GM21390 (cell line): ENCODE results near the gene ARHGAP33.
"Not testable (repeated sequence)": the region's sequence is repeated elsewhere in the genome, so short reads cannot be mapped to it uniquely, and the experiment has no call there.

Source experiments
- ATAC-seq: cut with Tn5 transposase; IDR thresholded peaks from one replicate; pipeline ENCODE4 v1.9.1; 2021; ENCODE audit not compliant: unreplicated experiment

Gene ARHGAP33

DNA sequence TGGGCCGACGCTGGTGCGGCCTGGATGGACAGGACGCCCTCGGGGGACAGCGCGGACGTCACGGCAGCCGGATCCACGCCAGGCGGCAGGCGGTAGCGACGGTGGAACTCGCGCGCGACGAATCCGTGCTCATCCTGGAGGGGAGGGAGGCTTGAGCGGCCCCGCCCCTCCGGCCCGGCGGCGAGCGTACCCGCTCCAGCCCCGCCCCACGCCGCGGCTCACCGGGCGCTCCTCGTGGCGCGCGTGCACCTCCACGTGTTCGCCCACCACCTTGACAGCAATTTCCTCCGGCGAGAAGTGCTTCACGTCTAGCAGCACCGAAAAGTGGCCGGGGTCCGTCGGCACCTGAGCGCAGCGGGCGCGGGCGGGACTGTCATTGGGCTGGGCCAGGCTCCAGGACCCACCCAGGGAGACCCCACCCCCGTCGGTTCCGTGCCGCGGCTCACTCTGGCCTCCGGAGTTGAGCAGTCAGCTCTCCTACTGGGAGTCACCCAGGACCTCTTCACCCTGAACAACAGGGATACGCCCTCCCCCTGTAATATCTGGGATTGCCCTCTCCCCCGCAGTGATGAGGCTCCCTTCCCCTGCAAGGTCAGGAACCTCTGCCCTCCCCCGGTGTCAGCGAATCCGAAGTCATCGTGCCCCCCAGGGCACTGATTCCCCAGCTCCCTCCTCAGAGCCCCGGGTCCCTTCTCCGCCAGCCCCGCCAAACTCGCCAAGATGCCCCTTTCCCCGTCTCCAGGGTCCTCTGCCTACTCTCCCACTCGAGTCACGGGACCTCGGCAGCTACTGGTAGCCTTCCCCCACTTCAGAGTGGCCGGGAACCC lies 19.6 kb upstream of the ARHGAP33 start:
- no peak for ATAC-seq

DNA sequence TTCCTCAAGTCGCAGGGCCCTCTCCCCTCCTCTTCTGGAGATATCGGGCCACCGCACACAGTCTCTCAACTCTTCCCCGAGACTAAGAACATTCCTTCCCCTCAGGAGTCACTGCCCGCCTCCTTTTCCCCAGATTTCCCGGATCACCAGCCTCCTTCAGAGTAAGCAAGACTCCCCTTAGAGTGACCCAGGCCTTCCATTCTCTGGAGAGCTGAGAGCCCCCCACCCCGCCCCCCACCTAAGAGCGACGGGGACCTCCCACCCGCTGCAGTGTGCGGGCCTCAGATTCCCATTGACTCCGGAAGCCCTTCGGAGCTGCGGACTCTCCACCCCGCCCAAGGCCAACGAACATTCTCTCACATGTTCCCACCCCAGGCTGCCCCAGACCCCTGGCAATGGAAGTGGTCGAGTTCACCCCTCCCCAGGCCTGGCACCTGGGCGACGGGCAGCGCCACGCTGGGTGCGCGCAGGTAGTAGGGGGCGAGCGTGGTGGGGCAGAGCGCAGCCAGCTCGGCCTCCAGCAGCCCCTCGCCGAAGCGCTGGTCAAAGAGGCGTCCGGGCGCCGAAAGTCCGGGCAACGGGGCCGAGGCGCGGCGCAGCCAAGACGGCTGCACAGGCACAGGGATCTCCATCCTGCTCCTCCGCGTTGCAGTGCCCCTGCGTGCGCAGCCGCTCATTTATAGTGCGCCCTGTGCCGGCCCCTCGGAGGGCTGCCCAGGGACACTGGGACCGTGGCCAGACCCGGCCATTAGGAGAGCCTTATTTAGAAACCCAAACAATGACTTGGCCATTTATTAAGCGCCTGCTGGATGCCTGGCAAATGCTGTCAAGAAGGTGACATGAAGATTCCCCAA lies 18.8 kb upstream of the ARHGAP33 start, which contains the start of gene HSPB6:
HSPB6 (minus strand) TSS at position 653 of the 854 bp plus-strand sequence; CDS start at position 632, 21 bp downstream.
- ATAC-seq, result no peak

DNA sequence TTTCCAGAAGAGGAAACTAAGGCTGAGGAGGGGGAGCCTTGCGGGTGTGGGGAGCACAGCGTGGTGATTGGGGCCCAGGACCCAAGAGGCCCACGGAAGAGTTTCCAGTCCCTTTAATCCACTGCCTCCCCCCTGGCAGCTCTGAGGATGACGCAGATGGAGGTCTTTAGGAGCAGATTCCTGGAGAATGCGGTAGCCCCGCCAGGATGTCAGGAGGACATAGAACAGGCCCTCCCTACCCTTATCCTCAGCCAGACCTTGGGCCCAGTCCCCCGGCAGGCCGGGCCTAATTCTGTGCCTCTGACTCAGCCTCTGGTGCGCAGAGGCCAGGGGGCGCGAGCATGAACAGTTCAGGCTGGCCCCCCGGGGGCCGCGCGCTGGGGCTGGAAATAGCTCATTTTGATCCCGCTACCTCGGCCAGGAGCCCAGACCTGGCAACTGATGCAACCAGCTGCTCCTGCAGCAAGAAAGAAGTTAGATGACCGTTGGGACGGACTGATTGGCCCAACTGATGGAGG lies 18.1 kb upstream of the ARHGAP33 start:
- no peak for ATAC-seq

DNA sequence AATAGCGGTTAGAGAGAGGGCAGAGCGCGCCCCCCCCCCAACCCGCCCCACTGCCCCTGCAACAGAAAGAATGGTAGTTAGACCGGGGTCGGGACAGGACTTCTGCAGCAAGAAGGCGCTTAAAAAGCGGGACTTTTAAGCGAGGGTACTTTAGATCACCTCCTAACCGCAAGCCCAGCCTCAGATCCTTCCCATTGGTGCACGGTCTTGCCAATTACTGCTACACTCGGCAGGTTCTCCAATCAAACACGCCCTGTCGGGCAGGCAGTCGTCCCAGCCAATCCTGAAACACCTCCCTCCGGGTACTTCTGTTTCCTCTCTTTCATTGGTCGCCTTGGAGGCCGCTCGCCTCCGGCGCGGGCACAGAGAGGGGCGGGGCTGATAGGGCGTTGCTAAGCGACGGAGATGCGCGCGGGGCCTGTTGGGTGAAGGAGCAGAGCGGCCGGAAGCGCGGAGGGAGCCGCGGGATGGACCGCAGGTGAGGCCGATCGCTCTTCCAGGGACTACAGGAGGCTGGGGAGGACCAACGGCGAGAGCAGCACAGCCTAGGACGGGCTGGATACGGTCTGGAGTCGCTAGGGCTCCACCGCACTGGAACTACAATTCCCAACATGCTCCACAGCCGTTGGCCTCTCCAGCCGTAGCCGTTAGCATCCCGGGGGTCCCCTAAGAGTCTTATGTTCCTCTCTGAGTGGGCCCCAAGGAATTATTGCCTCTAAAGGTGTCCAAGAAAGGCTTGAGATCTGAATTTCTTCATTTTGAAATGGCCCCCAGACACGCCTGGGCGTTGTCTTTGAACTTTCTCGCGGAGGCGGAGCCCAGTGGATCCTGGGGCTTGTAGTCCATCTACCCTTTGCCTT lies 17.4 kb upstream of the ARHGAP33 start, which contains the start of gene PROSER3:
PROSER3 (plus strand) TSS at position 428 of the 860 bp plus-strand sequence; CDS start at position 468, 40 bp downstream.
- ATAC-seq, result peak; percentile 93

DNA sequence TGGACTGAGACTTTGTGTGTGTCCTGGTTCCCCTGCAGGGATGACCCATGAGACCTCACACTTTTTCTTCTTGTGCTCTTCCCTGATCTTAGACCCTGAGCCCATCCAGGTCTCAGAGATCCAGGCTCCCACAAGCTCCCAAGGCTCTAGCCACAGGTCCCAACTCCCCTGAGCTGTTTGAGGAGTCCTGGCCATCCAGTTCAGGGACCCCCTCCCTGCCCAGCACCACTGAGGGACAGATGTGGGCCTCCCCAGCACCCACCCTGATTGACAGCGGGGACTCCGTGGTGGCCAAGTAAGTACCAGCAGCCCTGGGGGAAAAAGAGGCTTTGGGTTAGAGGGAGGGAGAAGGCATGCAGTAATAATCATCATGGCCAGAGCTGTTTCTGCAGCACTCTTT lies 15.7 kb upstream of the ARHGAP33 start:
- ATAC-seq, result no peak

DNA sequence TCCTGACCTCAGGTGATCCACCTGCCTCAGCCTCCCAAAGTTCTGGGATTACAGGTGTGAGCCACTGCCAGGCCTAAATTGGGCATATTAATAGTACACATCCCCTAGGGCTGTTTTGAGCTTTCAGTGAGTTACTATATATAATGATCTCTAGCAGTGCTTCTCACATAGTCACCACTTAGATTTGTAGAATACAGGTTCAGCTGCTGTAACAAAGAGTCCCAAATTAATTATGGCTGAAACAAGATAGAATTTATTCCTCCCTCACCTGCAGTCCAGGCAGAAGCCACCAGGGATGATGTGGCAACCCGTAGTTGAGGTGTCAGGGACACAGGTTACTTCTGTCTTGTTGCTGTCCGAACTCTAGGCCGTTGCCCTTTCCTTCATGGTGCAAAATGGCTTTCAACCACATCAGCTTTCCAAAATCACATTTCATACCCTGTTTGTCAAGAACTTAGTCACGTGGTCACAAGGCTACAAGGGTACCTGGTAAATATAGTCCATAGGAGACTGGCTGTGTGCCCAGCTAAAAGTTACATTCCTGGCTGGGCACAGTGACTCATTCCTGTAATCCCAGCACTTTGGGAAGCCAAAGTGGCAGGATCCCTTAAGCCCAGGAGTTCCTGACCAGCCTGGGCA lies 14.5 kb upstream of the ARHGAP33 start:
- no peak for ATAC-seq

DNA sequence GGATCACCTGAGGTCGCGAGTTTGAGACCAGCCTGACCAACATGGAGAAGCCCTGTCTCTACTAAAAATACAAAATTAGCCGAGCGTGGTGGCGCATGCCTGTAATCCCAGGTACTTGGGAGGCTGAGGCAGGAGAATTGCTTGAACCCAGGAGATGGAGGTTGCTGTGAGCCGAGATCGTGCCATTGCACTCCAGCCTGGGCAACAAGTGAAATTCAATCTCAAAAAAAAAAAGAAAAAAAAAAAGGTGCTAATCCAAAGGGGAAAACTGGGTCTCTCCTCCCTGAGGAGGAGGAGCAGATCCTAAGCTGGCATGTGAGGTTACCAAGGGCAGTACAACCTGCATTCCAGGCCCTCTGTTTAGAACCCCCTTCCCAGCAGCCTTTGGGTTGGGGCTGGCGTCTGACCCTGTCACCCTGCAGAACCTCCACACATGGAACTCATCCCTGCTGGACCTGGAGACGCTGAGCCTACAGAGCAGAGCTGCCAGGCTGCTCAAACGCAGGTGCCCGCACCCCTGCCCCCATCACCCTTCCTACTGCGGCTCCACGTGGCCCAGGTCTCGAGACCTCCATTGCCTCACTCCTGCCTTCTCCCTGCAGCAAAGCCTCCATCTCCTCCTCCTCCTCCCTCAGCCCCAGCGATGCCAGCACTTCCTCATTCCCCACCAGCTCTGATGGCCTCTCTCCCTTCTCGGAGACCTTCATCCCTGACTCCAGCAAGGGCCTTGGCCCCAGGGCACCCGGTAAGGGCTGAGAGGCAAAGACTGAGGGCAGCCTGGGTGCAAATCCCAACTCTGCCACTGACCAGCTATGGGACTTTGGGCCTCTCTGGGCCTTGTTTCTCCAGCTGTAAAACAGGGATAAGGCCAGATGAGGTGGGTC lies 10.7 kb upstream of the ARHGAP33 start:
- no peak for ATAC-seq

DNA sequence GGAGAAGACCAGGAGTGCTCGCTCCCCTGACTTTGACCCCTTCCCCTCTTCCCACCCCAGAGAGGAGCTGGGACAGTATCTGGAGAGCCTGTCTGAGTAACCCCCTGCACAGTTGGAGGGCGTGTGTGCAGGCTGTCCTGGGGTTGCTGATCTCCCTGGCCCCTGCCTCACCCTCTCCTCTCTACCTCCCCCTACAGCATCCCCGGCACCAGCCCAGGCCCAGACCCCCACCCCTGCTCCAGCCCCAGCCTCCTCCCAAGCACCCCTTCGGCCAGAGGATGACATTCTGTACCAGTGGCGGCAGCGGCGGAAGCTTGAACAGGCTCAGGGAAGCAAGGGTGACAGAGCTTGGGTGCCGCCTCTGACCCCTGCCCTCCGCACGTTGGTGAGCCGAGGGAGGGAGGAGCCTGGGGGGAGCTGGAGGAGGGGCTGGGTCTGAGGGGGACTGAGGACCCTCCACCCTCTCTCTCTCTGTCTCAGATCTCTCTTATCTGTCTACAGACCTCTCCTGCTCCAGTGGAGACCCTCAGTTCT lies 8.7 kb upstream of the ARHGAP33 start:
- no peak for ATAC-seq

DNA sequence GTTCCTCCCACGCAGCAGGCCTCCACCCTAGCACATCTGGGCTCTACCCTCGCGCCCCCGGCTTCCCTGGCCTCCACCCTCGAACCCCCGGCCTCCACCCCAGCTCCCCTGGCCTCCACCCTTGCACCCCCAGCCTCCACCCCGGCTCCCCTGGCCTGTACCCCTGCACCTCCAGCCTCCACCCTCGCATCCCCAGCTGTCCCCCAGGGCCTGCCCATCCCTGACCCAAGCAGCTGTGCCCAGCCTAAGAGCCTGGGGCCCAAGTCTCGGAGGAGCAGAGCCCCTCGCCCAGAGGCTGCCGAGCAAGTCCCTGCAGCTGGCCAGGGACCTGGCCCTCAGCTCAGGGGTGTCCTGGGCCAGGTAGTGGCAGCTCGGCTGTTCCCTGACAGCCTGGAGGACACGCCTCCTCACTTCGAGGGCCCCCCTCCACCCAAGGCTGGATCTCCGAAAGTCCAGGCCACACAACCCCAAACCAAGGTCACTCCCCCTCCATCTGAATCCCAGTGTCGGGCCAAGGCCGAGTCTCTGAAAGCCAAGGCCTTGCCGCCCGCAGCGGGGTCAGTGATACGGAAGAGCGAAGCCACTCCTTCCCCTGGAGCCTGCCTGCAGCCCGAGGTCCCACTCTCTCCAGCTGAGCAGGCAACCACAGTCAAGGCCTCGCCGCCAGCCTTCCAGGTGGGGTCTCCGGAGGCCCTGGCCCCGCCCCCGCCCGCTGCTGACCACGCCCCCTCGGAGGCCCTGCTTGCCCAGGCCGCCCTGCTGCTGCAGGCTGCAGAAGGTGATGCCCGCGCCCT lies 7.9 kb upstream of the ARHGAP33 start:
- ATAC-seq, result no peak

DNA sequence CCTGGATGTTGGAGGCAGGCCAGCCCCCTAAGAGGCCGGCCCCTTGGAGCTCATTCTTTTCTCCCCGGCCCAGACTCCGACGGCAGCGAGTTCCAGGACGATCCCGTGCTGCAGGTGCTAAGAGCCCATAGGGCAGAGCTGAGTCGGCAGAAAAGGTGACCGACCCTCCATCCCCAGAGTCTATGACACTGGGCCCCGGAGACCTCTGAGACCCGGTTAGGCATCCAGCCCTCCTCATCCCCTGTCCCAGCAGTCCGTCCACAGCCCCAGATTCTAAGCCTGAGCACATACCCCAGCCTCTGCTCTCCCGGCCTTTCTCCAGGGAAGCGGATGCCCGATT lies 7.3 kb upstream of the ARHGAP33 start:
- ATAC-seq, result no peak

DNA sequence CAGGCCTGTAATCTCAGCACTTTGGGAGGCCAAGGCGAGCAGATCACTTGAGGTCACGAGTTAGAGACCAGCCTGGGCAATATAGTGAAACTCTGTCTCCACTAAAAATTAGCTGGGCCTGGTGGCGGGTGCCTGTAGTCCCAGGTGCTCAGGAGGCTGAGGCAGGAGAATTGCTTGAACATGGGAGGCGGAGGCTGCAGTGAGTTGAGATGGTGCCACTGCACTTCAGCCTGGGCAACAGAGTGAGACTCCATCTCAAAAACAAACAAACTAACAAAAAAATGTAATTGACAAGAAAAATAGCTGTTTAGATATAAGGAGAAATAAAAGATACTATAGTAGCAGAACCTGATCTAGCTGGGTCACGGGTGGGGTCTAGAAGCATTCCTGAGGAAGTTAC lies 3.0 kb upstream of the ARHGAP33 start:
- ATAC-seq, result not testable (repeated sequence)

DNA sequence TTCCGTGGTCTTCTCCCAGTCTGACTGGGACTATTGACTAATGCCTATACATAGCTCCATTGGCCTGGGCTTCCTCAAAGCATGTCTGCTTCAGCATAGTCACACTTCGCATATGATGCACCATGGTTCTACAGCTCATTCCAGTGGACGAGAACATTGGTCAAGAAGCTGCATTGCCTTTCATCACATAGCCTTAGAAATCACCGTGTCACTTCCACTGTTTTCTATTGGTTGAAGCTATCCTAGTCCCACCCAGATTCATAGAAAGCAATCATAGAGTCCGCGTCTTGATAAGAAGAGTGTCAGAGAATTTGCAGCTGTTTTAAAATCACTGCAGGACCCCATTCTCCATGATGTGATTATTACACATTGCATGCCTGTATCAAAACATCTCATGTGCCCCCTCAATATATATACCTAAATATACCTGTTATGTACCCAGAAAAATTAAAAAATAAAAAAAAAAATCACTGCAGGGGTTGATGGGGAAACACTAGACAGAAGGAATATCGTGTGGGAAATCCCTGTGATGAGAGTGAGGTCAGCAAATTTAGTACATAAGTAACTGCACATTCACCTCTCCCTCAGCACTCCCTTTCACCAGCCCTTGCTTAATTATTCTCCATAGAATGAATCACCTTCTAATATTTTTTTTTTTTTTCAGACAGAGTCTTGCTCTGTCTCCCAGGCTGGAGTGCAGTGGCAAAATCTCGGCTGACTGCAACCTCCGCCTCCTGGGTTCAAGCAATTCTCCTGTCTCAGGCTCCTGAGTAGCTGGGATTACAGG lies 2.2 kb upstream of the ARHGAP33 start:
- ATAC-seq, result no peak

DNA sequence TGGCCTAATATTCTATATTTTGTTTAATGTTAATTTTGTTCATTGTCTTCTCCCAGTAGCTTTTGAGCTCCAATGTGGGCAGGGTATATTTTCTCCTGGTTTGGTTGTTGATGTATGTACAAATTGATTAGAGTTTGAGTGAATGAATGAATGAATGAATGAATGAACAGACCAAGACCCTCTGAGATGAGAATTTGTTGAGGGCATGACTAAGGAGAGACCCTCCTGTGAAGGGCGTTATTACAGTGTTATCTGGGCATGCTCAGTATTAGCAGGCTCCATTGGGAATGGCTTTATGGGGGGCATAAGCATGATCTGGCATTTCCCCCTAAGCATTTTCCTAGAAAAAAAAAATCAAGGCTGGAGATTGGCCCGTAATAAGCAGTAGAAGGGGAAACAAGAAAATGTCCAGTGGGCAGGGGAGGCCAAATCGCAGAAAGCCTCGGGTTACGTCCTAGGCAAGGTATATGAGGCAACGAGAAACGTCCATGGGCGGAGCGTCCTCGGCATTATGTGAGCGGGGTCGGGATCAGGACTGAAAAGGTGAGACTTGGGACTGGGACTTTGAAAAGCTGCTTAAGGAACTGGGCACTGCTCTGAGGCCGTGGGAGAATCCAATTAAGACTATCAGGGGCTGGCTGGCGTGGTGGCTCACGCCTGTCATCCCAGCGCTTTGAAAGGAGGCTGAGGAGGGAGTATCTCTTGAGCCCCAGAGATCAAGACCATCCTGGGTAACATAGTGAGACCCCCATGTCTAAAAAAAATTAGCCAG lies 904 bp upstream of the ARHGAP33 start:
- no peak for ATAC-seq

DNA sequence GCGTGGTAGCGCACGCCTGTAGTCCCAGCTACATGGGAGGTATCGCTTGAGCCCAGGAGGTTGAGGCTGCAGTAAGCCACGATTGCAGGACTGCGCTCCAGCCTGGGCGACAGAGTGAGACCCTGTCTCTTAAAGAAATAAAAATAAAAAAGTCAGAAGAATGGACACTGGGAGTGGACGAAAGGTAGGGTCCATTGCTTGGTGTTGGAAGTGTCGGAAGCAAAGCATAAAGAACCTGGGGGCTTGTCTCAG lies 392 bp upstream of the ARHGAP33 start:
- ATAC-seq, result no peak

DNA sequence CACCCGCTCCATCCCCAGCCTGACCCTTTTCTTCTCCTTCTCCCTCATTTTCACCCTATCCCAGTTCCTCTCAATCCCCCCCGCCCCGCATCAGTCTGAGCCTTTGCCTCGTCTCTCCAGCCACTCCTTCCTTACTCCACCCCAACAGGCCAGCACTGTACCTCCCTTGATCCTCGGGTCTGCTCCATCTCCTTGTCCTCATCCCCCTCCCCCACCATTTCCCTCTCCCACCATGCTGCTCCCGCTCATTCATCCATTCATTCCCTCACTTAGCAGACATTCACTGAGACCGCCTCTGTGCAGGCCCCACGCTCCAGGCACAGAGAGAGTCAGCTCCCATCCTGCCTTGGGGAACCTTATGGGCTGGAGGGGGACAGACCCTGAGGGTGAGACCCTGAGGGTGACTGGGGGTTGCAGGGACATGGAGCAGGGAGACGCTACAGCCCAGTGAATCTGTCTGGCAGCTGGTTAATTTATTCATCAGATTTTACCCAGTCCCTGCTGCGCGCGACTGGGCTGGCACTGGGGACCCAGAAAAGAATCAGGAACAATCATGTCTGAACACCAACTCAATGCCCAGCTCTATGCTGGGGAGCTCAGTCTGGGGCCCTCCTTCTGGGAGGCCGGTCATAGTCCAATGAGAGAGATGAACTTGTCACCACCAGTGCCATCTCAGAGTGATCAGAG lies 881 bp downstream of the ARHGAP33 start:
- ATAC-seq, result no peak

DNA sequence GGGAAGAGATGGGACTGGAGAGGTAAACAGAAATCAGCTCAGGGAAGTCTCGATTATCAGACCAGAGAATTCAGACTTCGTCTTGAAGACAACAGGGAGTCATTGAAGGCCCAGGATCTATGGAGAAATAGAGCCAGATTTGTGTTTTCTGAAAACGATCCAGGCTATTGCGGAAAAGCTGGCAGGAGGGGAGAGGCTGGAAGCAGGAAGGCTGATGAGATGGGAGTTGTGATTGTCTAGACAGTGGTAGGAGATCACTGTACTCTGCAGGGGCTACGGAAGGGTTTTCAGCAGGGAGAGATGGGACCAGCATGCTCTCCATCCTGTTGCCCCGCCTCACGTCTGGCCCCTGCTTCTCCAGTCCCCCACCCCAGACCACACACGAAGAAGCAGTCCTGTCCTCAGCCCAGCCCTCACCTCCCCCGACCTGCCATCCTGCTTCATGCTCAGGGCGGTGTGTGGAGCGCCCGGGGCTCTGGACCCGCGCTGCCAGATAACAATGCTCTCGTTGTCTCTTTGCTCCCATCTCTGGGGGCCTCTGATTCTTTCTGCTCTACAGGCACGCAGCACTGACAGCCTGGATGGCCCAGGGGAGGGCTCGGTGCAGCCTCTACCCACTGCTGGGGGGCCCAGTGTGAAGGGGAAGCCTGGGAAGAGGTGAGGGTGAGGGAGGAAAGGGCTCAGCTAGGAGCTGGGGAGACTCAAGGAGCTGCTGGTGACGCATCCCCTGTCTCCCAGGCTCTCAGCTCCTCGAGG lies 1.9 kb downstream of the ARHGAP33 start:
- no peak for ATAC-seq
